ENCODE data around the gene SIRT5.

The SIRT5 gene

DNA sequence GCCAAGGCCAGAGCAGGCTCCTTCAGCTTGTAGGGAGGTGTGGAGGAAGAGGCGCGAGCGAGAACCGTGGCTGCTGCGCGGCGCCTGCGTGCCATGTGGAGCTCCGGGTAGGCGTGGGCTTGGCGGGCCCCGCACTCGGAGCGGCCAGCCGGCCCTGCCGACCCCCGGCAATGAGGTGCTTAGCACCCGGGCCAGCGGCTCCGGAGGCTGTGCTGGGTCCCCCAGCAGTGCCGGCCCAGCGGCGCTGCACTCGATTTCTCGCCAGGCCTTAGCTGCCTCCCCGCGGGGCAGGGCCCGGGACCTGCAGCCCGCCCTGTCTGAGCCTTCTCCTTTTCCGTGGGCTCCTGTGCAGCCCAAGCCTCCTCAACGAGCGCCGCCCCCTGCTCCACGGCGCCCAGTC, 32.9 kb upstream of the SIRT5 start:
- no peak overlapping the region for H3K4me3 Mint-ChIP-seq
- H3K4me1 Mint-ChIP-seq: no peaks in the 10 kb centered on the region
- no peaks in the 10 kb centered on the region for H3K36me3 Mint-ChIP-seq
- H3K27me3 Mint-ChIP-seq: no peaks in the 10 kb centered on the region
- no peaks in the 10 kb centered on the region for H3K9me3 Mint-ChIP-seq
- no peak overlapping the region for H3K27ac Mint-ChIP-seq

- Mint-ChIP-seq H3K36me3 (no peaks in the 10 kb centered on the region), H3K4me3 (no peak overlapping the region), H3K27ac (no peak overlapping the region), H3K4me1 (no peaks in the 10 kb centered on the region), H3K9me3 (no peaks in the 10 kb centered on the region), H3K27me3 (no peaks in the 10 kb centered on the region)
Measured at GRCh38 chr6:13544454-13545186, 29.8 kb upstream of the SIRT5 start.

GRCh38 chr6:13545885-13546284, 28.5 kb upstream of the SIRT5 start:
- Mint-ChIP-seq H3K27ac (no peak overlapping the region), H3K27me3 (no peaks in the 10 kb centered on the region), H3K4me3 (no peak overlapping the region), H3K9me3 (no peaks in the 10 kb centered on the region), H3K36me3 (no peaks in the 10 kb centered on the region), H3K4me1 (no peaks in the 10 kb centered on the region)

GRCh38 chr6:13548500-13549210, 25.7 kb upstream of the SIRT5 start:
- Mint-ChIP-seq H3K27ac (no peak overlapping the region), H3K4me3 (no peak overlapping the region), H3K27me3 (no peaks in the 10 kb centered on the region), H3K9me3 (no peaks in the 10 kb centered on the region), H3K4me1 (no peaks in the 10 kb centered on the region), H3K36me3 (no peaks in the 10 kb centered on the region)

DNA sequence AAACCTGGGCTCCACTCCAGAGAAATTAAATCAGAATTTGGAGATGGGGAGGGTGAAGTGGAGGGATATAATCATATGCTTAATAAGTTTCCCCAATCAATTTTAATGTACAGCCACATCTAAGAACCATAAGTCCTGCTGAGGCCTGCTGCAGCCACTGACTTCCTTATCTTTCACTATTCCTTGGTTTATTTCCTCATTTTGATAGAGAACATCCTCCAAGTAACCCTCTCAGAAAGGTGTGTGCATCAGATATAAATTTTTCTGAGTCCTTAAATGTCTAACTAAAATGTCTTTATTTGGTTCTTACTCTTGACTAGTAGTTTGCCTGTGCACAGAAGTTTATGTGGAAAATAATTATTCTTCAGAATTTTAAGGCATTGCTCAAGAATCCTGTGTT, 23.7 kb upstream of the SIRT5 start:
- Mint-ChIP-seq H3K4me1 (no peaks in the 10 kb centered on the region), H3K36me3 (no peaks in the 10 kb centered on the region), H3K27me3 (no peaks in the 10 kb centered on the region), H3K27ac (no peak overlapping the region), H3K9me3 (no peaks in the 10 kb centered on the region), H3K4me3 (no peak overlapping the region)

GRCh38 chr6:13553646-13554045, 20.8 kb upstream of the SIRT5 start:
- no peaks in the 10 kb centered on the region for H3K27me3 Mint-ChIP-seq
- H3K4me3 Mint-ChIP-seq: no peak overlapping the region
- no peaks in the 10 kb centered on the region for H3K36me3 Mint-ChIP-seq
- H3K9me3 Mint-ChIP-seq: no peaks in the 10 kb centered on the region
- no peak overlapping the region for H3K27ac Mint-ChIP-seq
- H3K4me1 Mint-ChIP-seq: no peaks in the 10 kb centered on the region

GRCh38 chr6:13554929-13555333, 19.5 kb upstream of the SIRT5 start:
- no peak overlapping the region for H3K4me3 Mint-ChIP-seq
- H3K27me3 Mint-ChIP-seq: no peaks in the 10 kb centered on the region
- H3K4me1 Mint-ChIP-seq: no peaks in the 10 kb centered on the region
- H3K9me3 Mint-ChIP-seq: no peaks in the 10 kb centered on the region
- H3K36me3 Mint-ChIP-seq: no peaks in the 10 kb centered on the region
- H3K27ac Mint-ChIP-seq: no peak overlapping the region

DNA sequence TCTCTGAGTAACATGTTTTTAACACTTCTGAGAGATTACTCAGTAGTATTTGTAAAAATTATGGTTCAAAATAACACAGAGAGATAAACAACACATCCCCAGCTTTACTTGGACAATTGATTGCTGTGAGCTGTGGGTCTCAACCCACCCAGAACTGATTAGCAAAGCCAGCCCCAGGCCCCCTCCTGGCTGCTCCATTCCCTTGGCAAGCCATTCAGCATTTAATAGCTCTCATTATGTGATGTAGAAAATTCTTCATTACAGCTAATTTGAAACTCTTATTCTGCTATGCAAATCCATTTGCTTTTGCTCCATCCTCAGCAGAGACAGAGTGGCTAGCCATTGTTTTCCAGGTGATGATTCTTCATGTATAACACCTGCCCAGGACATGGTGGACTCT, 16.6 kb upstream of the SIRT5 start:
- H3K4me3 Mint-ChIP-seq: no peak overlapping the region
- no peaks in the 10 kb centered on the region for H3K4me1 Mint-ChIP-seq
- no peaks in the 10 kb centered on the region for H3K36me3 Mint-ChIP-seq
- no peaks in the 10 kb centered on the region for H3K27me3 Mint-ChIP-seq
- no peaks in the 10 kb centered on the region for H3K9me3 Mint-ChIP-seq
- H3K27ac Mint-ChIP-seq: no peak overlapping the region

- Mint-ChIP-seq H3K27ac (peak overlapping the region; percentile 15), H3K36me3 (no peaks in the 10 kb centered on the region), H3K4me1 (no peaks in the 10 kb centered on the region), H3K9me3 (no peaks in the 10 kb centered on the region), H3K27me3 (no peaks in the 10 kb centered on the region), H3K4me3 (no peak overlapping the region)
Measured at GRCh38 chr6:13558718-13559117, 15.7 kb upstream of the SIRT5 start.

DNA sequence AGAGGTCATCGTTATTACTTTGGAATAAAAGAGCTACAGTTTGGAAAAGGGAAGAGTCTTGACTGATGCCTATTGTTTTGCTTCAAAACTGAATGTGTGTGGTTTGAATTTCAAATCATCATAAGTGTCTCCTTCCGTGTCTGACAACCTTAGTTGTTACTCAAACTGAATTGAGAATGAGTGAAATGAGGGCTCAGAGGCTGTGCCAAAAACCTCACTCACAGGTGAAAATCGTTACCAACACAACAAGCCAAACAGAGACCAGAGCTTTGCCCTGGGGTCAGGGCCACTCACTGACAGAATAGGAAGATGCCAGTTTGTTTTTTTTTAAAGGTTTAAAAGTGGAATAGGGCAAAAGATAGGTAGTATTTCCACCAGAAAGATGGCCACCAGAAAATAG, 15.2 kb upstream of the SIRT5 start:
- H3K4me3 Mint-ChIP-seq: no peak overlapping the region
- no peaks in the 10 kb centered on the region for H3K27me3 Mint-ChIP-seq
- no peaks in the 10 kb centered on the region for H3K36me3 Mint-ChIP-seq
- H3K4me1 Mint-ChIP-seq: no peaks in the 10 kb centered on the region
- H3K9me3 Mint-ChIP-seq: no peaks in the 10 kb centered on the region
- H3K27ac Mint-ChIP-seq: no peak overlapping the region

GRCh38 chr6:13559968-13560650, 14.3 kb upstream of the SIRT5 start:
- no peak overlapping the region for H3K27ac Mint-ChIP-seq
- no peaks in the 10 kb centered on the region for H3K36me3 Mint-ChIP-seq
- H3K4me3 Mint-ChIP-seq: no peak overlapping the region
- no peaks in the 10 kb centered on the region for H3K9me3 Mint-ChIP-seq
- H3K4me1 Mint-ChIP-seq: no peaks in the 10 kb centered on the region
- no peaks in the 10 kb centered on the region for H3K27me3 Mint-ChIP-seq

- Mint-ChIP-seq H3K36me3 (no peaks in the 10 kb centered on the region), H3K27me3 (no peaks in the 10 kb centered on the region), H3K4me1 (no peaks in the 10 kb centered on the region), H3K27ac (no peak overlapping the region), H3K4me3 (no peak overlapping the region), H3K9me3 (no peaks in the 10 kb centered on the region)
Measured at GRCh38 chr6:13560651-13561044, 13.8 kb upstream of the SIRT5 start.

GRCh38 chr6:13561624-13562267, 12.7 kb upstream of the SIRT5 start:
- Mint-ChIP-seq H3K9me3 (no peaks in the 10 kb centered on the region), H3K27ac (no peak overlapping the region), H3K4me3 (no peak overlapping the region), H3K27me3 (peaks cover 2% of the 10 kb centered on the region), H3K36me3 (no peaks in the 10 kb centered on the region), H3K4me1 (no peaks in the 10 kb centered on the region)

DNA sequence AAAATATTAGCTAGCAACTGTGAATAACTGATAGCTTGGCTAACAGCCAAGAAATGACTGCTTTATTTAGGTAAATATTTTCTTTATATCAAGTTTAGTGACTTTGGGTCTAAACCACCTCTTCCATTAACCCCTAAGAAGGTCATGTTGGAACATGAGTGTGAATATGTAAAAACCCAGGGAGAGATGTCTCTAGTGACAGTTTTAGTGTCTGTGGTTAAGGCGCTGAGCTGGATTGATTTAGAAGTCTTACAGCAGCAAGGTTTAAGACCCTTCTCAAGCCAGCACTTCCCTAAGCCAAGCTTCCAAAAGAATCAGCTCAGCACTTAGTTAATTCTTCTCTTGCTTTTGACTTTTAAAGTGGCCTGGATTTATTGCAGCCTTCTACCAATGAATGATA, 11.4 kb upstream of the SIRT5 start:
- Mint-ChIP-seq H3K9me3 (no peaks in the 10 kb centered on the region), H3K4me1 (no peaks in the 10 kb centered on the region), H3K36me3 (no peaks in the 10 kb centered on the region), H3K4me3 (no peak overlapping the region), H3K27ac (no peak overlapping the region), H3K27me3 (peaks cover 2% of the 10 kb centered on the region)

GRCh38 chr6:13565921-13566320, 8.5 kb upstream of the SIRT5 start:
- H3K4me3 Mint-ChIP-seq: no peak overlapping the region
- H3K4me1 Mint-ChIP-seq: no peaks in the 10 kb centered on the region
- no peaks in the 10 kb centered on the region for H3K9me3 Mint-ChIP-seq
- H3K27ac Mint-ChIP-seq: no peak overlapping the region
- no peaks in the 10 kb centered on the region for H3K36me3 Mint-ChIP-seq
- peaks cover 2% of the 10 kb centered on the region for H3K27me3 Mint-ChIP-seq

GRCh38 chr6:13566500-13566899, 7.9 kb upstream of the SIRT5 start:
- peaks cover 2% of the 10 kb centered on the region for H3K27me3 Mint-ChIP-seq
- H3K4me1 Mint-ChIP-seq: no peaks in the 10 kb centered on the region
- no peak overlapping the region for H3K4me3 Mint-ChIP-seq
- no peaks in the 10 kb centered on the region for H3K9me3 Mint-ChIP-seq
- H3K27ac Mint-ChIP-seq: no peak overlapping the region
- no peaks in the 10 kb centered on the region for H3K36me3 Mint-ChIP-seq
